ENCODE results near the gene CNOT10.
A peak's percentile ranks its signal among the peaks of the same experiment; 100 is the strongest.
"Not testable (repeated sequence)": the region's sequence is repeated elsewhere in the genome, so short reads cannot be mapped to it uniquely, and the experiment has no call there.

Gene CNOT10

DNA sequence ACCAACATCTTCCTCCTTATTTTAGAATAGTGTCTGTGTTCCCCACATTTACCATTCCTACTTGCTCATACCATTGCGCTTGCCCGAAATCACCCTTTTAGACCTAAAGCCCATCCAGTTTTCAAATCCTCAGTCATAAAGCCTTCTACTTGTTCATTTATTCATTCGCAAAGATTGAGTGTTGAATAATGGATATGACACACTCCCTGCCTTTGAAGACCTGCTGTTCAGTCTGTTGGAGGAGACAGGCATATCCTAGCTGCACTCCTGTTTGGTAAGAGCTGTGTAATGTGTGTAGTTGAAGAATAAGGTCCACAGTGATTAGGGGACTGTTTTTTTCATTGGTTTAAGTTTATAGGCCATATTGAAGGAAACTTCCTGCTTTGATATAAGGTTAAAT is 1.7 kb downstream of the CNOT10 start:
- DNase-seq (ENCODE audit: low spot score), result no peak

DNA sequence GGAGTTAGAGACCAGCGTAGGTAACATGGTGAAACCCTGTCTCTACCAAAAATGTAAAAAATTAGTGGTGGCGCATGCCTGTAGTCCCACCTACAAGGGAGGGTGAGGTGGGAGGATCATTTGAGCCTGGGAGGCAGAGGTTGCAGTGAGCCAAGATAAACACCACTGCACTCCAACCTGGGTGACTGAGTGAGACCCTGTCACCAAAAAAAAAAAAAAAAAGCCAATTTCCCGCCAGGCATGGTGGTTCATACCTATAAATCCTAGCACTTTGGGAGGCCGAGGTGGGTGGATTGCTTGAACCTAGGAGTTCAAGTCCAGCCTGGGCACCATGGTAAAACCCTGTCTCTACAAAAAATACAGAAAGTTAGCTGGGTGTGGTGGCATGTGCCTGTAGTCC is 6.9 kb downstream of the CNOT10 start:
- no peak for DNase-seq (ENCODE audit: low spot score)

DNA sequence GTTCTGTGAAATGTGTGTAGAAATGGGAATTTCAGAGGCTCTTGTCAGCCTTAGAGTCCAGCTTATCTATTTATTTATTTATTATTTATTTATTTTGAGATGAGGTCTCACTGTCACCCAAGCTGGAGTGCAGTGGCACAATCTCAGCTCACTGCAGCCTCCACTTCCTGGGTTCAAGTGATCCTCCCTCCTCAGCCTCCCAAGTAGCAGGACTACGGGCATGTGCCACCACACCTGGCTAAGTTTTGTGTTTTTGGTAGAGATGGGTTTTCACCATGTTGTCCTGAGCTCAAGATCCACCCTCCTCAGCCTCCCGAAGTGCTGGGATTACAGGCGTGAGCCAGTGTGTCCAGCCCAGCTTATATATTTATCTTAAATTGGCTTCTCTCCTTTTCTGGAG is 11.5 kb downstream of the CNOT10 start:
- DNase-seq (ENCODE audit: low spot score), result no peak

DNA sequence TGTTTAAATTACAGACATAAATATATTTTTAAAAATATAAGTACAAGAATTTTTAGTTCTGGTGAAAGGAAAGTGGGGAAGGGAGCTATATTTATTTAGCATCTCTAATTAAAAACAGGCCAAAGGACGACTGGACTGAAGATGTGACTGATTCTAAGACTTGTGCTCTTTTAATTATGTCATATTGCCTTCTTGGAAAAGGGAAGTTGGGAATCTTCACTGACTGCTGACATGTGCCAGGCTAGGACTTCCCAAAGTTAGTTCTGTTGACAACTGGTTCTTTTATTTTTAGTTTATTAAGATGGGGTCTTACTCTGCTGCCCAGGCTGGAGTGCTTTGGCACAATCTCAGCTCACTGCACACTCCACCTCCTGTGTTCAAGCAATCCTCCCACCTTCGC is 13.5 kb downstream of the CNOT10 start:
- DNase-seq (ENCODE audit: low spot score), result no peak

DNA sequence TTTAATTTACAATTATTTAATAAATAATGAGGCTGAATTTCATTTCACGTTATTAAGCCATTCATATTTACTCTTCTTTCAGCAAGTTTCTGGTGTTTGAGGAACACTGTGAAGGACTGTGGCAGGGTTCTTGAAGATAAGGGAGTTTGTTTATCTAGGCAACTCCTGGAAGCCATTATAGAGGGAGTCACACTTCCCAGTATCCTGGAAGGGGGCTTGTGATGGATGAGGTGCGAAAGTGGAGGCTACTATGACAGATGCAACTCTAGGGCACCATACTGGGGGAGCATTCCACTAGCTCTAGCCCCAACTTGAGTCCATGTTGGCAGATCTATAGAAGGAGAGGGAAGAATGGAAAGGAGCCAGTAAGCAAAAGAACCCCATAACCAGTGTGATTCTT is 14.4 kb downstream of the CNOT10 start:
- DNase-seq (ENCODE audit: low spot score), result no peak

DNA sequence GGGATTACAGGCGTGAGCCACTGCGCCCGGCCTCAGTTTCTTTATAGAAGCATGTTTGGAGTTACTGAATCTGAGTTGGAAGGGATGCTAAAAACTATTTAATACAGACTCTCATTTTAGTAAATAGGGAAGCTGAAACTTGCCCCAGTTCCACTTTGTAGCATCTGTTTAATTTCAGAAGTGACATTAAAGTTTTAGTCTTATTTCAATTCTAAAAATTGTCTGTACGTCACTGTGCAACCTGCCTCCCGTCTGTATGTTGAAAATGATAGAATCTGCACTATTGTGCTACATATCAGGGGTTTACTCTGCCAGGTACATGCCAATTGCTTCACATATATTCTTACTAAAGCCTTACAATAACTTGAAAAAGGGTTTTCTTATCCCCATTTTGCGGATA is 15.3 kb downstream of the CNOT10 start:
- DNase-seq (ENCODE audit: low spot score), result no peak

DNA sequence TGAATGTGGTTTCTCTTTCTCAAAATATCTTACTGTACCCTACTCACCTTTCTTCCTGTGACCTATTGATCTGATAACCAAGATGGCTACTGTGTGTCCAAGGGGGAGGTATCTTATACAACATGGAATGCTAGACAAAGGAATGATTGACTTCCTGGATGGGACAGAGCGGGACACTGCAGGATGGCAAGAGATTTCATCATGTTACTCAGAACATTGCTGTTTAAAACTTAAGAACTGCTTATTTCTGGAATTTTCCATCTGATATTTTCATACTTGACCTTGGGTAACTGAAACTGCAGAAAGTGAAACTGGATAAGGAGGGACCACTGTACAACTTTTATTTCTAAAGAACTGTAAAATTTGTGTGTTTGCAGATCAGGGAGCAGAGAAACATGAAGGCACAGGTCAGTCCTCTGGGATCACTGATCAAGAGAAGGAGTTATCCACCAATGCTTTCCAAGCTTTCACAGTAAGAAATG is 18.5 kb downstream of the CNOT10 start:
- no peak for DNase-seq (ENCODE audit: low spot score)

DNA sequence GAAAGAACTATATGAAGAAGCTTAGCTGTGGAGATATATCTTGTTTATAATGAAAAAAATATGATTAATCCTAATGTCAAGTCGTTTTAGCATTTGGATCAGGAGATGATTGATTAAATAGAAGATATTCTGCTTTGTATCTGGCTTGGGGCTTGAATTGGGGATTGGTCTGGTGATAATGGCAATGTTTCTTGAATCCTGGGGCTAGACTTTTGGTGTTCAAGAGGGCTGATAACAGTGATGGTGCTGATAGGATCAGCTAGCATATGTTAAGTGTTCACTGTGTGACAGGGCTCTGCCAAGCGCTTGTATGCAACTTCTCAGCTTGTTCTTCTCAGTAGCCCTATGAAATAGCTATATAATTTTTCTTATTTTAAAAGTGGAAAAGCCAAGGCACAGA is 20.2 kb downstream of the CNOT10 start:
- no peak for DNase-seq (ENCODE audit: low spot score)

DNA sequence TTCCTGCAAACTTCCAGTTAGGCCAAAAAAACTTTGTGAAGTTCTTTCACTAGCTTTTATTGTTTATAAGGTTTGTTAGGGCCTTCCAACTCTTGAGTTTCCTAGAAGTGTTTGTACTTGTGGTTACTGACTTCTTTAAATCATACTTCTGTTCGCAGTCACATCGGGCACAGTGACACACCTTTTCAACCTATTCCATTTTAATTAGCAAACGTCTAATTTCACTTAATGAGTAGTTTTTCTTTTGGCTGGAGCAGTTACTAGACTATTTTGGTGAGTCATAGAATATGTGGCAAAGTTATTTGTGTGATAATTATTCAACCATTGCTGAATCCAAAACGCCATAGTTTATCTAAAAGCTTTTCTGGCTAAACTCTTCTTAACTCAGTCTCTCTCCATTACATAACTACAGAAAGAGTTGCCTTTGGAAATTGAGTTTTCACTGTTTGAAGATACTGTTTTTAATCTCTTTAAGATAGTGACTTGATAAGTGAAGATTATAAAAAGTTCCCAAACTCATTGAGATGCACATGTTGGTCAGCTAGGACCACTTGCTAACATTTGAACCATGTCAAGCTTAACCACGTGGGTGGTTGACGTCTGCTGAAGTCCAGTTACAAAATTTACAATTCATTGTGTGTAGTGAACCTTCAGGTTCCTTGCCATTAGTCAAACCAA is 21.5 kb downstream of the CNOT10 start:
- DNase-seq (ENCODE audit: low spot score), result no peak

DNA sequence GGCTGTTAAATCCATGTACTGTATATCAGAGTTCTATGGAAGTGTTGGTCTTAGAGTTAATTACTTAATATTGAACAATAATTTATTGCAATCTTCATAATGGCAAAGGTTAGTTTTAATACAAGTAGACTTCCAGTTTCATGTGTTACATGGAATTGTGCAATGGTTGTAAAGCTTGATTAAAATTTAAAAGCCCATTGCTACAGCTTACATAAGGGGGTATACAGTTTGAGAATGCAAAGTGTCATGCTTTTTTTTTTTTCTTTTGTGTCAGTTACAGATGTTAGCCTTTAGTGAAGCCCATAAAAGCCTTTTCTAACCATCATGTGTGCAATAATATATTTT is 22.0 kb downstream of the CNOT10 start:
- no peak for DNase-seq (ENCODE audit: low spot score)

DNA sequence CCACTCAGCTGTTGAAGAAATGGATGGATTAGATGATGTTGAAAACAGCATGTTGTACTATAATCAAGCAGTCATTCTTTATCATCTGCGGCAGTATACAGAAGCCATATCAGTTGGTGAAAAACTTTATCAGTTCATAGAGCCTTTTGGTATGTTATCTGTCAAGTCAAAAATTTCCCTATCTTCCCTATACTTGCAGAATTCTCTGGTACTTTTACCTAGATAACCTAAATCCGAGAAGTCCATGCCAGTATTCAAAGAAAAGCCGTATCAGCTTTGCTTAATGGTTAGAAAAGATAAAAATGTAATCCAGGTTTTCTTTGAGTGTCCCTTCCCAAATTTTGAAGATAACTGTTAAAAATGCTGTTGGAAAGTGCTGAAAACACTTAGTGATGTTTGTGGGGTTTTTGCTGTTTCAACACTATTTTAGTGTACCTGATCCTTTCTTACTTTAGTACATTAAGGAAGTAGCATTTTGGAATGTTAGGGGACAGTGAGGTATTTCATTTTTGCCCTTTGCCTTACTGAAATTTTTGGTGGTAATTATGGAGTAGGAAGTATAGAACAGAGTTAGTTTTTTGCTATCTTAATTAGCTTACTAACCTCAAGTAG is 23.8 kb downstream of the CNOT10 start:
- no peak for DNase-seq (ENCODE audit: low spot score)

DNA sequence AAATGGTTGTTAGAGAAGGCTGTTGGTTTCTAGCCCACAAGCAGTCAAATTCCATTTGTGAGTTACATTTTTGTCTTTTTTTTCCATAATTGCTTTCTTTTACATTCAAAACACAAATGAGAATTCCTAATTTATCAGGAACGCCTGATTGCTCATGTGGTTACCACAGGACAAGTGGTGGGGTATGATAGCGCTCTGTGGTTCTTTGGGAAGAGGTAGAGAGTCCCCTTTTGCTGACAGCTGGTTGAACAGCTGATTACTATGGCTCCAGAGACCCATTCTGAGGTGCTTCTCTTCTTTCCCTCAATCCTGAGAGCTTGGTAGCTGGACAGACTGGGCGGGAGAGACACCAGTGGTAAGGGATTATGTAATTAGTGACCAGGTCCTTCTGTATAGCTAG is 24.4 kb downstream of the CNOT10 start:
- DNase-seq (ENCODE audit: low spot score), result no peak

DNA sequence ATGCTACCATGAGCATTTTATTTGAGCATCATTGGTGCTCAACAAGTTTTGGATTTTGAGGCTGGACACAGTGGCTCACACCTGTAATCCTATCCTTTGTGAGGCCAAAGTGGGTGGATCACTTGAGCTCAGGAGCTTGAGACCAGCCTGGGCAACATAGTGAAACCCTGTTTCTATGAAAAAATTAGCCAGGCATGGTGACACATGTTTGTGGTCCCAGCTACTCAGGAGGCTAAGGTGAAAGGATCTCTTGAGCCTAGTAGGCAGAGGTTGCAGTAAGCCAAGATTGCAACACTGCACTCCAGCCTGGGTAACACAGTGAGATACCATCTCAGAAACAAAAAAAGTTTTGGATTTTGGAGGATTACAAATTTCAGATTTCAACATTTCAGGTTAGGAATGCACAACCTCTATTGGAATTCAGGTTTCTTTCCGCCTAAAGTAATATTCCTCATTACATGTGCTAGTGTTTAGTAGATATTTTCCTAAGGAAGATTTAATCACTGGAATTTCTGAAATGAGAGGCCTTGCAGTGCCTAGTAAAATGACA is 27.6 kb downstream of the CNOT10 start:
- no peak for DNase-seq (ENCODE audit: low spot score)

DNA sequence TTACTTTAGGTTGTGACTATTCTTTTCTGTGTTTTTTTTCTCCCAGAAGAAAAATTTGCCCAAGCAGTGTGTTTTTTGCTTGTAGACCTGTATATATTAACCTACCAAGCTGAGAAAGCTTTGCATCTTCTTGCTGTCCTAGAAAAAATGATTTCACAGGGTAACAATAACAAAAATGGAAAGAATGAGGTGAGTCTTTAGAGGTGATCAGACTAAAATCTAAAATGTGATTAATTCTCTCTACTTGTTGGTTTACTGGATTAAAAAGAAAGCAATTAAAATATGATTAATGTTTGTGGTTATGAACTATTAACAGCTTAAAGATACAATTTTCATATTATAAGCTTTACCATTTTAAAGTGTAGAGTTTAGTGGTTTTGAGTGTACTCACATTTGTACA is 28.2 kb downstream of the CNOT10 start:
- DNase-seq (ENCODE audit: low spot score), result no peak

DNA sequence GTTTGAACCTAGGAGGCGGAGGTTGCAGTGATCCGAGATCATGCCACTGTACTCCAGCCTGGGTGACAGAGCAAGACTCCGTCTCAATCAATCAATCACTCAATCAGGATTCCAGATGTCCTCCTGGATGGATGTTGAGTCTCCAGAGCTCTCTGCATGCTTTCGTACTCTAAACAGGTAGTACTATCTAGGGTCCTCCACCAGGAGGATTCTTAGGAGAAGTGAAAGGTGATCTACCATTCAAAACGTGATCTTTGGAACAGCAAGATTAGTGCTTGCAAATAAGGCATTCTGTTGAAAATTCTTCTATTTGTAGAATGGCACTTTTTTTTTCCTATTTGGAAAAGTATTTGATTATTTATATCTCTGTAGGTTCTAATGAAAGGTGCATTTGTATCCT is 34.3 kb downstream of the CNOT10 start:
- no peak for DNase-seq (ENCODE audit: low spot score)

DNA sequence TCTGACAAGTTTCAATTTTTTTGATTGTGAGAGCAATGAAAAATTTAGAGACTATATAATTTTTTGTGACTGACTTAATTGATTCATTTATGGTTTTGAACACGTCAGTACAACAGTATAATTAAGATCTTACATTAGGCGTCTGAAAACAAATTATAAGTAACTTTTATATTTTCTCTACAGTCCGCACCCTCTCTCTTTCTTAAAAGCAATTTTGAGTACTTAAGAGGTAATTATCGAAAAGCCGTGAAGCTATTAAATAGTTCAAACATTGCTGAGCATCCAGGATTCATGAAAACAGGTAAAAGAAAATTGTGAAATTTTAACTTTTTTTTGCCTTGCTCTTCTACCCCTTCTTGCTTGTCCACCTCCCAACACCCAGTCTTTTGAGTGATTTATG is 34.9 kb downstream of the CNOT10 start:
- no peak for DNase-seq (ENCODE audit: low spot score)

DNA sequence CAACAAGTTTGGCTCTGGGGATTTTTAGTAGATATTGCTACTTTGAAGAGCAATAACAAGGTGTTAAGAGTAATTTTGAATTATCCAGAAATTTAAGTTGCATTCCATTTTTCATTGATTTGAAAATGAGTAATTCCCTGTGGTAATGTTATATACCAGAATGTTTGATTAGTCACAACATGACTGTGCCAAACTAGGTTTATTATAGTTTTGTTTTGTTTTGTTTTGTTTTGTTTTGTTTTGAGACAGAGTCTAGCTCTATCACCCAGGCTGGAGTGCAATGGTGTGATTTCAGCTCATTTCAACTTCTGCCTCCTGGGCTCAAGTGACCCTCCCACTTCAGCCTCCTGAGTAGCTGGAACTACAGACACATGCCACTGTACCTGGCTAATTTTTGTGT is 40.7 kb downstream of the CNOT10 start:
- no peak for DNase-seq (ENCODE audit: low spot score)

DNA sequence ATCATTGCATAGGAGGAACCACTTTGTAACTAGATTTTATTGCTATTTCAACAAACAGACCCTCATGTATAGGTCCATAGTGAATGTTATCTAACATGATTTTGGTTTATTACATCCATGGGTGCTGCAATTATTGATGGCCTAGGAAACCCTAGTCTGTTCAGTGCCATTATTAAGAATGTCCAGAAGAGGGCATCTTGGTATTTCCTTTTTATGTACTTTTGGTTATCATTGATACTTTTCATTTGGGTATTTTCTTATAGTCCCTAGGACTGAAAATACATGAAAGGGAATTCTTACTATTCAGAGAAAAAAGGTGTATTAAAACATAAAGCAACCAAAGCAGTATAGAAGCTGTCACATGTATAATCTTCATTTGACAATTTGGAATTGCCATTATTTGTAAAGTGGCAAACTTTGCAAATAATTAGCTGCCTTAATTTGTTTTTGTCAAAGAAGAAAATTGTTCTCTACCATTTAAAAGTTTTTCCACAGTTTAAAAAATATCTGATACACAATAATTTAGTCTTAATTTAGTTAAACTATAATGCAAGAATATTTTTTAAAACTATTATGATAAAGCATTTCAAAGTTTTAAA is 48.7 kb downstream of the CNOT10 start:
- DNase-seq (ENCODE audit: low spot score), result peak; percentile 46

DNA sequence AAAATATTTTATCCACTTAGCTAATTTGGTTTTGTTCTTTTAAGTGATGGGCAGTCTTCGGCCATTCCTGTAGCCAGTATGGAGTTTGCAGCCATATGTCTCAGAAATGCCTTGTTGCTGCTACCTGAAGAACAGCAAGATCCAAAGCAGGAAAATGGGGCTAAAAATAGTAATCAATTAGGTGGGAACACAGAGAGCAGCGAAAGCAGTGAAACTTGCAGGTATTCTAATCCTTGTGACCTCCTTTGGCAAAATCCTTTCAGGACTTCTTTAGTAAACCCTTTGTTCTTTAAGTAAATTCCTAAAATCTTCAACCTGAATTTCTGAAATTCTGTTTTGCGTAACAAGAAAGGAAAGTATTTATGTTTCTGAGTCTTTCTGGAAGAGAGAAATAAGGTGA is 49.8 kb downstream of the CNOT10 start:
- DNase-seq (ENCODE audit: low spot score), result no peak

DNA sequence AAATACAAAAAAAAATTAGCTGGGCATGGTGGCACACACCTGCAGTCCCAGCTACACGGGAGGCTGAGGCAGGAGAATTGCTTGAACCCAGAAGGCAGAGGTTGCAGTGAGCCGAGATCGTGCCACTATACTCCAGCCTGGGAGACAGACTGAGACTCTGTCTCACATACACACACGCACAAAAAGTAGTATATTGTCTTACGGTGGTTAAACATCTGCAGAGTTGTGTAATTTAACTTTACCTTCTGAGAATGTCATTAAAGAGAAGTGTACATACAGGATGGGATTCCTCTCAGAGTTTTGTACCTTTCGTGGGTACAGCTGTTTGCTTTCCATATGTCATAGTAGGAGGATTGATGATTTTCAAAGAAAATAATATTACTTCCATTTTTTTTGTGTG is 58.5 kb downstream of the CNOT10 start:
- not testable (repeated sequence) for DNase-seq (ENCODE audit: low spot score)

DNA sequence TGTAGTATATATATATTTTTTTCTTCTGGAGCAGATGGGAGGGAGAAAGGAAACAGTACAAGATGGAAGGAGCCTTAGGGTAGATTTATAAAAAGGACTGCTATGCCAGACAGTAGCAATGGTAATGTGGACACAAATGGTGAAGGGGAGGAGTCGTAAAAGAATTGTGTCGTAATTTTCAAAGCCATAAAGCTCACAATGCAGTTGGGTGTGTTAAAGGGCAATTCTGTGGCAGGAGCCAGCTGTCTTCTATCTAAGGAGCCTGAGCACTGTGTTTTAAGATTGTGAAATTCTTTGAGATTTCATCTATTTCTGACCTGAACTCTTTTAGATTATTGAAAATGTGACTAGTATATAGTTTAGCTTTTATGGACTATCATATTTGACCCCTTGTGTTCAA is 58.9 kb downstream of the CNOT10 start:
- DNase-seq (ENCODE audit: low spot score), result no peak

DNA sequence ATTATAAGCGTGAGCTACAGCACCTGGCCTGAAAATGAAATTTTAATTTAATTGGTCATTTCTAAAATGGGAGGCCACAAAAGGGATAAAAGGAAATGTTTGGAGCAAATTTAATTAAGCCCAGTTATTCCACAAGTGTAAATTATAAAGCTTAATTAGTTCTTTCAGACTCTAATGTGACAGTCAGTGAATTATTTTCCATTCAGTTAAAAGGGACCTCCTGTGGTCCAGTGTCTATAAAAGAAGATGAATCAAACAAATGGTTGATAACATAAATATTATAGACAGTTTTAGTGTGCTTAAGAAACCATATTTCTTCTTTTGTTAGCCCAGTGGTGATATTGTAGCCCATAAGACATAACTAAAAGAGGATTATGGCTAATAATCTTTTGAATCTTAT is 66.4 kb downstream of the CNOT10 start:
- DNase-seq (ENCODE audit: low spot score), result no peak

DNA sequence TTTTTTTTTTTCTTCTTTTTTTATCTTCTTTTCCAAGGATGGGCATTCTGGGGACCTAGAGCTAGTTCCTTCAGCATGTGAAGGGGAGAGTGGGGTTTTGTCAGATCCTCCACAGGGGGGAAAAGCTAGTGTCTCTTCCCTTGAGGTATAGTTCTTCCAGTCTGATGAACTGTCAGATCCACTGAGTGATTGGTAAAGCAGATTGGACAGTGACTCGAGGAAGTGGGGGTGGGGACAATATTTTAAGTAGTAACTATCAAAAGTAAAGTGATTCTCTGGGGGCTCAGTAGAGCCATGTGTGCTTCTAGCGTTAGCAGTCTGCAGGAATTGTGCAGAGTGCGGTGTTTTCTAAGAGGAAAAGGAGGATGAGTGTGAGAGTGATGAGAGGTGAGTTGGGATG is 70.8 kb downstream of the CNOT10 start:
- DNase-seq (ENCODE audit: low spot score), result no peak
